ENCODE data around the gene GPR160.
A peak's percentile ranks its signal among the peaks of the same experiment; 100 is the strongest.
"Not testable (repeated sequence)": the region's sequence is repeated elsewhere in the genome, so short reads cannot be mapped to it uniquely, and the experiment has no call there.

GPR160 gene

GRCh38 chr3:170037463-170038433 lies at the start of gene GPR160:
Gene GPR160, plus strand, starts transcription at chr3:170037995. Its CDS starts 45,978 bp downstream, at chr3:170083973.
- peak; percentile 75 to 95 (median 91) for DNase-seq

GRCh38 chr3:169990431-169990830 lies 47.4 kb upstream of the GPR160 start:
- DNase-seq, result no peak

GRCh38 chr3:169992156-169992555 lies 45.6 kb upstream of the GPR160 start:
- DNase-seq, result no peak

GRCh38 chr3:169992781-169993180 lies 45.0 kb upstream of the GPR160 start:
- DNase-seq, result no peak

- no peak for DNase-seq
Observed at GRCh38 chr3:169993761-169994160, 44.0 kb upstream of the GPR160 start.

- DNase-seq, result no peak
Observed at GRCh38 chr3:169996063-169996462, 41.7 kb upstream of the GPR160 start.

GRCh38 chr3:169998668-169999131 lies 39.1 kb upstream of the GPR160 start:
- DNase-seq, result no peak

GRCh38 chr3:169999433-169999832 lies 38.4 kb upstream of the GPR160 start:
- no peak for DNase-seq

GRCh38 chr3:170000051-170000450 lies 37.7 kb upstream of the GPR160 start:
- DNase-seq, result no peak

GRCh38 chr3:170002231-170002630 lies 35.6 kb upstream of the GPR160 start:
- DNase-seq, result no peak

- DNase-seq, result no peak
Observed at GRCh38 chr3:170002879-170003278, 34.9 kb upstream of the GPR160 start.

- no peak for DNase-seq
Observed at GRCh38 chr3:170003881-170004356, 33.9 kb upstream of the GPR160 start.

GRCh38 chr3:170007031-170007663 lies 30.6 kb upstream of the GPR160 start:
- no peak for DNase-seq

- DNase-seq, result no peak
Observed at GRCh38 chr3:170010498-170010897, 27.3 kb upstream of the GPR160 start.

GRCh38 chr3:170012683-170013400 lies 25.0 kb upstream of the GPR160 start:
- DNase-seq, result peak in 2 of 3 experiments; percentile 62 to 89

GRCh38 chr3:170016057-170016456 lies 21.7 kb upstream of the GPR160 start:
- no peak for DNase-seq

- DNase-seq, result not testable (repeated sequence)
Observed at GRCh38 chr3:170019306-170019705, 18.5 kb upstream of the GPR160 start.

GRCh38 chr3:170021083-170021482 lies 16.7 kb upstream of the GPR160 start:
- no peak for DNase-seq

GRCh38 chr3:170022336-170022735 lies 15.5 kb upstream of the GPR160 start:
- DNase-seq, result no peak

- DNase-seq, result no peak
Observed at GRCh38 chr3:170023165-170023564, 14.6 kb upstream of the GPR160 start.

- no peak for DNase-seq
Observed at GRCh38 chr3:170024581-170024980, 13.2 kb upstream of the GPR160 start.

- no peak for DNase-seq
Observed at GRCh38 chr3:170027233-170028102, 10.3 kb upstream of the GPR160 start.
